SK-N-SH (cell line): ENCODE data around the gene JAK1. TPM values are rescaled to one million over a fixed set of nuclear protein-coding genes. Genes with fewer than 3 reads are reported as not detected.

Experiments
- CTCF ChIA-PET: fragments of 300-600, 350-600 bp; formaldehyde crosslinking; extraction: SDS; loops from one replicate; lab custom pipeline; 2021; lab: Yijun Ruan, JAX
- POLR2A ChIA-PET: fragments of 350-600 bp; sonication (Branson Sonifier 250); formaldehyde crosslinking; extraction: SDS; loops from one replicate; lab custom pipeline; 2020; ENCODE audit warnings: antibody characterized with exemption, inconsistent platforms; lab: Yijun Ruan, JAX
- DNase-seq: peaks from one replicate; pipeline ENCODE4 v3.0.0; 2012
- H2AFZ ChIP-seq: fragments of 200-600 bp; sonication (generic); 2 replicates; pipeline ENCODE4 v1.8.1; 2016; ENCODE audit warnings: antibody characterized with exemption, mild to moderate bottlenecking, low read depth
- H3F3A ChIP-seq: fragments of 200-600 bp; sonication (generic); replicated peaks from 2 replicates; pipeline ENCODE3; 2016; ENCODE audit warnings: antibody characterized with exemption, mild to moderate bottlenecking; ENCODE audit not compliant: insufficient read depth
- H3K27ac ChIP-seq, 2 experiments: fragments of 200-500 bp in 1 of 2; fragments of 200-600 bp in 1 of 2; sonication (Bioruptor generic) in 1 of 2; sonication (generic), shearing (Covaris generic) in 1 of 2; 2 replicates each; pipeline versions ENCODE4 v1.5.1 to v1.6.1; 2014 to 2016; ENCODE audit warnings: low read depth in 2 of 2, inconsistent platforms in 1 of 2, low read length in 1 of 2, mild to moderate bottlenecking in 1 of 2, mixed read lengths in 1 of 2
- H3K27me3 ChIP-seq: fragments of 200-600 bp; sonication (generic), shearing (Covaris generic); 2 replicates; pipeline ENCODE4 v1.6.1; 2016; ENCODE audit warnings: mixed run types; ENCODE audit not compliant: insufficient read depth
- H3K36me3 ChIP-seq, 2 experiments: fragments of 200-500 bp in 1 of 2; fragments of 200-600 bp in 1 of 2; sonication (Bioruptor generic) in 1 of 2; sonication (generic) in 1 of 2; replicated peaks in 1 of 2; 2 replicates each; pipeline versions ENCODE3 to v1.5.1; 2014 to 2016; ENCODE audit warnings: low read length in 1 of 2, mild to moderate bottlenecking in 1 of 2; ENCODE audit not compliant: insufficient read depth in 2 of 2, control insufficient read depth in 1 of 2
- H3K4me1 ChIP-seq, 2 experiments: fragments of 200-500 bp in 1 of 2; fragments of 200-600 bp in 1 of 2; sonication (Bioruptor generic) in 1 of 2; sonication (generic), shearing (Covaris generic) in 1 of 2; 2 replicates each; pipeline versions ENCODE4 v1.5.1 to v1.6.1; 2014 to 2016; ENCODE audit warnings: low read depth in 1 of 2, low read length in 1 of 2, mixed run types in 1 of 2; ENCODE audit not compliant: insufficient read depth in 2 of 2, control insufficient read depth in 1 of 2
- H3K4me2 ChIP-seq: fragments of 200-600 bp; sonication (generic), shearing (Covaris generic); 2 replicates; pipeline ENCODE4 v1.6.1; 2017; ENCODE audit warnings: mixed run types
- H3K4me3 ChIP-seq, 2 experiments: fragments of 200-500 bp in 1 of 2; fragments of 200-600 bp in 1 of 2; sonication (Bioruptor generic) in 1 of 2; sonication (generic), shearing (Covaris generic) in 1 of 2; 2 replicates each; pipeline versions ENCODE4 v1.5.1 to v1.8.1; 2014 to 2016; ENCODE audit warnings: low read depth in 2 of 2, inconsistent platforms in 1 of 2, low read length in 1 of 2, mild to moderate bottlenecking in 1 of 2, mixed read lengths in 1 of 2, moderate library complexity in 1 of 2
- H3K79me2 ChIP-seq: fragments of 200-600 bp; sonication (generic); 2 replicates; pipeline ENCODE4 v1.8.1; 2017; ENCODE audit warnings: mild to moderate bottlenecking; ENCODE audit not compliant: insufficient read depth
- H3K9ac ChIP-seq: fragments of 200-600 bp; sonication (generic); 2 replicates; pipeline ENCODE4 v1.6.1; 2017; ENCODE audit warnings: mixed run types
- H3K9me2 ChIP-seq: fragments of 200-600 bp; sonication (generic); 2 replicates; pipeline ENCODE4 v1.6.1; 2017; ENCODE audit warnings: mixed run types
- H3K9me3 ChIP-seq: fragments of 200-600 bp; sonication (generic); 2 replicates; pipeline ENCODE4 v1.6.1; 2017; ENCODE audit warnings: mixed run types, mild to moderate bottlenecking, moderate library complexity
- H4K20me1 ChIP-seq: fragments of 200-600 bp; sonication (generic); 2 replicates; pipeline ENCODE4 v1.6.1; 2017; ENCODE audit warnings: mild to moderate bottlenecking, mixed run types; ENCODE audit not compliant: insufficient read depth
- EZH2phosphoT487 ChIP-seq: fragments of 200-600 bp; sonication (generic); IDR thresholded peaks from 2 replicates; pipeline ENCODE4 v1.6.1; 2017; ENCODE audit warnings: low read depth, mixed run types, mild to moderate bottlenecking, antibody characterized with exemption, moderate library complexity, borderline replicate concordance
- FOSL2 ChIP-seq: IDR thresholded peaks from 2 replicates; pipeline ENCODE4 v1.4.0; 2012; ENCODE audit warnings: low read depth, mild to moderate bottlenecking, moderate library complexity, borderline replicate concordance
- GATA2 ChIP-seq: sonication (generic); formaldehyde crosslinking; IDR thresholded peaks from 2 replicates; pipeline ENCODE4 v1.5.0; 2020; ENCODE audit warnings: mild to moderate bottlenecking, missing genetic modification reagents
- JUND ChIP-seq: IDR thresholded peaks from 2 replicates; pipeline ENCODE4 v1.4.0; 2012
- NRF1 ChIP-seq: IDR thresholded peaks from 2 replicates; pipeline ENCODE4 v1.6.1; 2012; ENCODE audit warnings: low read depth, mild to moderate bottlenecking, low read length
- POLR2AphosphoS5 ChIP-seq: IDR thresholded peaks from 2 replicates; pipeline ENCODE4 v1.6.1; 2012; ENCODE audit warnings: low read depth, low read length
- RXRA ChIP-seq: IDR thresholded peaks from 2 replicates; pipeline ENCODE4 v1.4.0; 2012; ENCODE audit warnings: low read depth, mild to moderate bottlenecking, borderline replicate concordance
- TCF12 ChIP-seq: IDR thresholded peaks from 2 replicates; pipeline ENCODE4 v1.4.0; 2012
- TEAD4 ChIP-seq: IDR thresholded peaks from 2 replicates; pipeline ENCODE4 v1.4.0; 2012; ENCODE audit warnings: mild to moderate bottlenecking, borderline replicate concordance; ENCODE audit not compliant: insufficient read depth
- WGBS: methylation state at CpG from one replicate; pipeline ENCODE4 v1.1.6; 2017; ENCODE audit warnings: low lambda C conversion rate; 5-methylcytosine and 5-hydroxymethylcytosine counted together
- polyA plus RNA-seq, 3 experiments: library from polyadenylated mRNA; depleted of rRNA; stranded (reverse); fragments of >200 nt; gene quantifications; 2 replicates each; pipeline ENCODE4 v1.2.3, GENCODE V29; 2012
- TF ChIP-seq, protein P1 (sequence below): fragments of 200-600 bp; sonication (generic); IDR thresholded peaks from 2 replicates; pipeline ENCODE4 v1.6.1; 2017; ENCODE audit warnings: antibody characterized with exemption, mild to moderate bottlenecking, moderate library complexity
- TF ChIP-seq, protein P2 (sequence below): IDR thresholded peaks from 2 replicates; pipeline ENCODE4 v1.4.0; 2012; ENCODE audit warnings: low read depth, borderline replicate concordance

Gene JAK1
- polyA plus RNA-seq, 1 of the 3 experiments (the other 2 are of a cell fraction), result 47.5 TPM

DNA sequence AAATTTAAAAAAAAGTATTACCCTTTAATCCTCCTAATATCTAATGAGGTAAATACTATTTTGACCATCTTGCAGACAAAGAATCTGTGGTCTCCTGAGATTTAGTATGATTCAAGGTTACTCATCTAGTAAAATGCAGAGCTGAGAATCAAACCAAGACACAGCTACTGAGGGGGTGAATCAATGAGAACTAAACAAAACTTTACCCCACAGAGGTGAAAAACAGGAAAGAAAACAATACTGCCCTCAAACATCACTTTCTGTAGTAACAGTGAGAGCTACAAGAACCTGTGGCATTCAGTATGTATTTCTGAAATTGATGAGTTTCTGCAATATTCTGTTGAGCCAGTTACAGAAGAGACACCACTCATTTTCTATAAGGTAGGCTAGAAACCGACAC lies 85.1 kb downstream of the JAK1 start:
- no peak overlapping the region for H3K4me3 ChIP-seq
- no peak overlapping the region for H2AFZ ChIP-seq
- H3K9me3 ChIP-seq, result no peaks in the 10 kb centered on the region
- H4K20me1 ChIP-seq, result no peaks in the 10 kb centered on the region
- H3K9ac ChIP-seq, result no peak overlapping the region
- CTCF ChIA-PET, result interaction anchor here (1.3 kb wide), 1 partner anchor 14 kb away, joined by 7 read pairs; no protein-coding TSS in a partner anchor
- H3K36me3 ChIP-seq, result peaks cover 22 to 36% of the 10 kb centered on the region in 2 experiments
- H3K4me2 ChIP-seq, result 0 out of 2 replicates have a peak overlapping the region, but pooled peaks have one; percentile 14
- DNase-seq, result no peak
- peaks cover 8% of the 10 kb centered on the region for H3F3A ChIP-seq
- no peaks in the 10 kb centered on the region for H3K9me2 ChIP-seq
- POLR2A ChIA-PET, result no interaction called here
- TF ChIP-seq JUND (peak; percentile 43), TCF12 (0 out of 2 replicates have a peak, but pooled peaks have one; percentile 28), EZH2phosphoT487 (no peak), FOSL2 (peak; percentile 43; the same call in 1 of the 2 replicates), RXRA (0 out of 2 replicates have a peak, but pooled peaks have one; percentile 12)
- 100% methylated on average over 1 of the region's 1 CpG for WGBS
- H3K27me3 ChIP-seq, result no peaks in the 10 kb centered on the region
- H3K27ac ChIP-seq, result peak overlapping the region in 1 of 2 experiments; percentile 51; a peak in 2 of 4 replicates
- H3K79me2 ChIP-seq, result peaks cover 15% of the 10 kb centered on the region
- peaks cover 17% of the 10 kb centered on the region in 2 experiments; a peak in 3 of 4 replicates for H3K4me1 ChIP-seq

DNA sequence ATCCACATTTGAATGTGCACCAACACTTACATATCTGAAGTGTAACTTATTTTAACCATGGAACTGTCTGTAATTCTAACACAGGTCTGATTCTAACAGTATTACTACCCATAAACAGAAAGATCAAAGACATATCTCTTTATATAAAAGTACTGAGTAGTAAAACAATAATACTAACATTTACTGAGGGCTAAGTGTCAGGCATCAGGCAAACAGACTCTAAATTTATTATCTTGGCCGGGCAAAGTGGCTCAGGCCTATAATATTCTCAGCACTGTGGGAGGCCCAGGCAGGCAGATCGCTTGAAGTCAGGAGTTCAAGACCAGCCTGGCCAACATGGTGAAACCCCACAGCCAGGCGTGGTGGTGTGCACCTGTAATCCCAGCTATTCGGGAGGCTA lies 85.9 kb downstream of the JAK1 start:
- POLR2A ChIA-PET, result no interaction called here
- Histone ChIP-seq H3F3A (peaks cover 8% of the 10 kb centered on the region), H4K20me1 (no peaks in the 10 kb centered on the region), H3K9me2 (no peaks in the 10 kb centered on the region), H2AFZ (no peak overlapping the region), H3K36me3 (peaks cover 29 to 43% of the 10 kb centered on the region in 2 experiments), H3K27me3 (no peaks in the 10 kb centered on the region), H3K27ac (peak overlapping the region; percentile 49 to 79), H3K79me2 (peaks cover 7% of the 10 kb centered on the region; the same call in 1 of the 2 replicates), H3K9ac (no peak overlapping the region)
- WGBS, result 90% methylated on average over 4 of the region's 4 CpGs
- CTCF ChIA-PET, result no interaction called here
- no peak for TF ChIP-seq TEAD4
- no peak for TF ChIP-seq GATA2 (CRISPR knock-in tag)
- TF ChIP-seq NRF1, result no peak
- TF ChIP-seq POLR2AphosphoS5, result no peak
- TF ChIP-seq, protein P1, sequence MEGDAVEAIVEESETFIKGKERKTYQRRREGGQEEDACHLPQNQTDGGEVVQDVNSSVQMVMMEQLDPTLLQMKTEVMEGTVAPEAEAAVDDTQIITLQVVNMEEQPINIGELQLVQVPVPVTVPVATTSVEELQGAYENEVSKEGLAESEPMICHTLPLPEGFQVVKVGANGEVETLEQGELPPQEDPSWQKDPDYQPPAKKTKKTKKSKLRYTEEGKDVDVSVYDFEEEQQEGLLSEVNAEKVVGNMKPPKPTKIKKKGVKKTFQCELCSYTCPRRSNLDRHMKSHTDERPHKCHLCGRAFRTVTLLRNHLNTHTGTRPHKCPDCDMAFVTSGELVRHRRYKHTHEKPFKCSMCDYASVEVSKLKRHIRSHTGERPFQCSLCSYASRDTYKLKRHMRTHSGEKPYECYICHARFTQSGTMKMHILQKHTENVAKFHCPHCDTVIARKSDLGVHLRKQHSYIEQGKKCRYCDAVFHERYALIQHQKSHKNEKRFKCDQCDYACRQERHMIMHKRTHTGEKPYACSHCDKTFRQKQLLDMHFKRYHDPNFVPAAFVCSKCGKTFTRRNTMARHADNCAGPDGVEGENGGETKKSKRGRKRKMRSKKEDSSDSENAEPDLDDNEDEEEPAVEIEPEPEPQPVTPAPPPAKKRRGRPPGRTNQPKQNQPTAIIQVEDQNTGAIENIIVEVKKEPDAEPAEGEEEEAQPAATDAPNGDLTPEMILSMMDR, result no peak
- TF ChIP-seq, protein P2, sequence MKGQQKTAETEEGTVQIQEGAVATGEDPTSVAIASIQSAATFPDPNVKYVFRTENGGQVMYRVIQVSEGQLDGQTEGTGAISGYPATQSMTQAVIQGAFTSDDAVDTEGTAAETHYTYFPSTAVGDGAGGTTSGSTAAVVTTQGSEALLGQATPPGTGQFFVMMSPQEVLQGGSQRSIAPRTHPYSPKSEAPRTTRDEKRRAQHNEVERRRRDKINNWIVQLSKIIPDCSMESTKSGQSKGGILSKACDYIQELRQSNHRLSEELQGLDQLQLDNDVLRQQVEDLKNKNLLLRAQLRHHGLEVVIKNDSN, result no peak
- TF ChIP-seq, all 33 proteins: peak for 0
- Histone ChIP-seq H3K4me1 (peaks cover 17 to 25% of the 10 kb centered on the region in 2 experiments; a peak in 3 of 4 replicates), H3K4me2 (no peak overlapping the region), H3K4me3 (no peak overlapping the region), H3K9me3 (no peaks in the 10 kb centered on the region)
- no peak for DNase-seq
